HEK293T (cell line): ENCODE measurements around the gene DBN1.

Experiments
- CTBP1 ChIP-seq: fragments of 450-650 bp; IDR thresholded peaks from 2 replicates; pipeline ENCODE4 v1.6.1; 2016; ENCODE audit warnings: borderline replicate concordance
- FOXA1 ChIP-seq: fragments of 450-650 bp; IDR thresholded peaks from 2 replicates; pipeline ENCODE4 v1.6.1; 2016; ENCODE audit warnings: mild to moderate bottlenecking
- FOXM1 ChIP-seq: fragments of 450-650 bp; IDR thresholded peaks from 2 replicates; pipeline ENCODE4 v1.6.1; 2017; ENCODE audit warnings: mild to moderate bottlenecking, borderline replicate concordance
- HDGF ChIP-seq: fragments of 450-650 bp; IDR thresholded peaks from 2 replicates; pipeline ENCODE4 v1.6.1; 2017; ENCODE audit warnings: antibody characterized with exemption, borderline replicate concordance
- LEF1 ChIP-seq: fragments of 450-650 bp; IDR thresholded peaks from 2 replicates; pipeline ENCODE4 v1.6.1; 2017; ENCODE audit warnings: mild to moderate bottlenecking, borderline replicate concordance
- PKNOX1 ChIP-seq: fragments of 450-650 bp; IDR thresholded peaks from 2 replicates; pipeline ENCODE4 v1.6.1; 2016
- SP1 ChIP-seq: fragments of 450-650 bp; IDR thresholded peaks from 2 replicates; pipeline ENCODE4 v1.6.1; 2017
- SUZ12 ChIP-seq: fragments of 450-650 bp; IDR thresholded peaks from 2 replicates; pipeline ENCODE4 v1.6.1; 2016; ENCODE audit warnings: mild to moderate bottlenecking
- TARDBP ChIP-seq: fragments of 450-650 bp; IDR thresholded peaks from 2 replicates; pipeline ENCODE4 v1.6.1; 2016

- TF ChIP-seq SP1 (no peak), TARDBP (no peak), HDGF (no peak), SUZ12 (no peak), FOXA1 (no peak), FOXM1 (no peak), PKNOX1 (no peak), LEF1 (no peak), CTBP1 (no peak)
These were observed 37.4 kb downstream of the DBN1 start for GRCh38 chr5:177435847-177436536.
